IMR-90 (cell line): Measurements from ENCODE around the gene ARGLU1. TPM values are rescaled to one million over a fixed set of nuclear protein-coding genes. Genes with fewer than 3 reads are reported as not detected.

Experiments
- ATAC-seq: fragments of 200-7000 bp; cut with Tn5 transposase; 2 replicates; pipeline ENCODE4 v1.9.1; 2020; ENCODE audit warnings: low read depth, mild to moderate bottlenecking, moderate library complexity
- BruUV-seq: library from RNA; stranded (reverse); fragments of 400-500 nt; replicated peaks from 2 replicates; lab custom pipeline; 2021; lab: Mats Ljungman, UMichigan
- CTCF ChIA-PET: fragments of 300-600 bp; formaldehyde crosslinking; extraction: SDS; loops from one replicate; lab custom pipeline; 2021; ENCODE audit warnings: antibody characterized with exemption; lab: Yijun Ruan, JAX
- POLR2A ChIA-PET: fragments of 300-600 bp; sonication (Branson Sonifier 250); formaldehyde crosslinking; loops from one replicate; lab custom pipeline; 2022; ENCODE audit warnings: antibody characterized with exemption; ENCODE audit not compliant: unreplicated experiment; lab: Charles Lee
- DNase-seq: peaks from one replicate; pipeline ENCODE4 v3.0.0; 2013
- H2AFZ ChIP-seq: replicated peaks from 2 replicates; pipeline ENCODE3; 2013; ENCODE audit warnings: low read length, mild to moderate bottlenecking; ENCODE audit not compliant: poor library complexity
- H2AK5ac ChIP-seq: 2 replicates; pipeline ENCODE4 v1.6.1; 2013; ENCODE audit warnings: low read depth, low read length, inconsistent platforms
- H2AK9ac ChIP-seq: replicated peaks from 2 replicates; pipeline ENCODE3; 2013; ENCODE audit warnings: mild to moderate bottlenecking, low read depth, low read length, moderate library complexity; ENCODE audit not compliant: poor library complexity
- H2BK120ac ChIP-seq: 2 replicates; pipeline ENCODE4 v1.6.1; 2013; ENCODE audit warnings: low read depth, low read length, inconsistent platforms
- H2BK15ac ChIP-seq: 3 replicates; pipeline ENCODE4 v1.6.1; 2013; ENCODE audit warnings: low read depth, low read length, inconsistent platforms
- H2BK20ac ChIP-seq: 2 replicates; pipeline ENCODE4 v1.6.1; 2013; ENCODE audit warnings: low read depth, mild to moderate bottlenecking, inconsistent platforms, low read length, moderate library complexity
- H2BK5ac ChIP-seq: 2 replicates; pipeline ENCODE4 v1.6.1; 2013; ENCODE audit warnings: mild to moderate bottlenecking, low read depth, low read length, inconsistent platforms; ENCODE audit not compliant: poor library complexity, severe bottlenecking
- H3K14ac ChIP-seq: replicated peaks from 2 replicates; pipeline ENCODE4 v1.6.1; 2013; ENCODE audit warnings: low read depth, low read length, inconsistent platforms
- H3K18ac ChIP-seq: 2 replicates; pipeline ENCODE4 v1.6.1; 2013; ENCODE audit warnings: low read depth, low read length, control low read depth
- H3K23ac ChIP-seq: 2 replicates; pipeline ENCODE4 v1.6.1; 2013; ENCODE audit warnings: low read depth, low read length, inconsistent platforms
- H3K27ac ChIP-seq: 2 replicates; pipeline ENCODE4 v1.5.1; 2013; ENCODE audit warnings: mild to moderate bottlenecking, control low read depth, low read length; ENCODE audit not compliant: insufficient read depth
- H3K27me3 ChIP-seq: 2 replicates; pipeline ENCODE4 v1.6.1; 2013; ENCODE audit warnings: low read length; ENCODE audit not compliant: control insufficient read depth, insufficient read depth
- H3K36me3 ChIP-seq: 2 replicates; pipeline ENCODE4 v1.6.1; 2013; ENCODE audit warnings: low read length, mixed read lengths; ENCODE audit not compliant: control insufficient read depth, insufficient read depth
- H3K4ac ChIP-seq: 2 replicates; pipeline ENCODE4 v1.6.1; 2013; ENCODE audit warnings: low read depth, low read length, inconsistent platforms
- H3K4me1 ChIP-seq: 2 replicates; pipeline ENCODE4 v1.6.1; 2013; ENCODE audit warnings: low read length, mixed read lengths; ENCODE audit not compliant: control insufficient read depth, insufficient read depth
- H3K4me2 ChIP-seq: 2 replicates; pipeline ENCODE4 v1.6.1; 2013; ENCODE audit warnings: low read depth, mild to moderate bottlenecking, control low read depth, low read length, moderate library complexity
- H3K4me3 ChIP-seq: 2 replicates; pipeline ENCODE4 v1.5.1; 2013; ENCODE audit warnings: low read depth, mild to moderate bottlenecking, control low read depth, low read length, moderate library complexity; ENCODE audit not compliant: insufficient read depth
- H3K56ac ChIP-seq: 2 replicates; pipeline ENCODE4 v1.6.1; 2013; ENCODE audit warnings: low read length, inconsistent platforms; ENCODE audit not compliant: insufficient read depth; ENCODE audit errors: extremely low read depth
- H3K79me1 ChIP-seq, 2 experiments: 2 replicates each; pipeline ENCODE4 v1.6.1; 2013; ENCODE audit warnings: low read length in 2 of 2, inconsistent platforms in 1 of 2, low read depth in 1 of 2
- H3K9ac ChIP-seq: 2 replicates; pipeline ENCODE4 v1.6.1; 2013; ENCODE audit warnings: low read depth, low read length, control low read depth
- H3K9me1 ChIP-seq: 2 replicates; pipeline ENCODE4 v1.6.1; 2013; ENCODE audit warnings: low read length, inconsistent platforms; ENCODE audit not compliant: insufficient read depth
- H3K9me3 ChIP-seq: 2 replicates; pipeline ENCODE4 v1.6.1; 2013; ENCODE audit warnings: low read length; ENCODE audit not compliant: control insufficient read depth, insufficient read depth
- H4K20me1 ChIP-seq: 2 replicates; pipeline ENCODE4 v1.6.1; 2013; ENCODE audit warnings: low read length, inconsistent platforms; ENCODE audit not compliant: insufficient read depth
- H4K5ac ChIP-seq: 2 replicates; pipeline ENCODE4 v1.6.1; 2013; ENCODE audit warnings: mild to moderate bottlenecking, low read depth, low read length, control low read depth
- H4K8ac ChIP-seq, 2 experiments: 2 replicates each; pipeline ENCODE4 v1.6.1; 2013; ENCODE audit warnings: low read depth in 2 of 2, low read length in 2 of 2, control low read depth in 1 of 2, inconsistent platforms in 1 of 2
- H4K91ac ChIP-seq: 2 replicates; pipeline ENCODE4 v1.6.1; 2013; ENCODE audit warnings: low read depth, low read length, inconsistent platforms; ENCODE audit not compliant: insufficient read depth
- MAZ ChIP-seq: IDR thresholded peaks from 2 replicates; pipeline ENCODE4 v1.6.1; 2012; ENCODE audit warnings: low read depth, mild to moderate bottlenecking, low read length, improper control_type of control experiment, moderate library complexity, borderline replicate concordance
- WGBS, 2 experiments: methylation state at CpG; one replicate each; pipeline versions ENCODE4 v1.1.5 to v1.1.7; 2013; ENCODE audit warnings: missing lambda C conversion rate in 2 of 2; ENCODE audit not compliant: insufficient read length in 1 of 2; ENCODE audit errors: extremely low coverage in 2 of 2; 5-methylcytosine and 5-hydroxymethylcytosine counted together
- dilution Hi-C: fragments of 300-500 bp; cut with HindIII; formaldehyde crosslinking; loops from one replicate; pipeline ENCODE4 v1.14.3; 2018; ENCODE audit warnings: low sequenced_read_pairs; ENCODE audit not compliant: unreplicated experiment
- in situ Hi-C: fragments of 300-500 bp; cut with MboI; formaldehyde crosslinking; loops from 3 replicates; pipeline ENCODE4 v1.14.3; 2019; ENCODE audit warnings: low sequenced_read_pairs, inconsistent platforms, mixed read lengths
- intact Hi-C: fragments of 100-400 bp; cut with micrococcal nuclease; formaldehyde crosslinking; loops from 2 replicates; pipeline ENCODE4 v1.10.0; 2022
- polyA plus RNA-seq, 3 experiments: library from polyadenylated mRNA; depleted of rRNA; stranded (reverse); fragments of >200 nt; gene quantifications; 2 replicates each; pipeline ENCODE4 v1.2.3, GENCODE V29; 2012; ENCODE audit warnings: low replicate concordance in 1 of 3
- total RNA-seq: library from RNA; depleted of rRNA; stranded (reverse); fragments of >200 nt; gene quantifications from 2 replicates; pipeline ENCODE4 v1.2.3, GENCODE V29; 2012

Gene ARGLU1
- total and polyA plus RNA-seq, 2 of the 4 experiments (the other 2 are of a cell fraction) = 11.1 to 51.4 TPM

- no peaks in the 10 kb centered on the region for H3K9me3 ChIP-seq
- H3K4me1 ChIP-seq = peaks cover 6% of the 10 kb centered on the region
- intact Hi-C loops = no loop called here
- DNase-seq (no peak), ATAC-seq (no peak)
- in situ Hi-C loops = loop anchor here (10.0 kb wide), 1 partner anchor 573 kb away; no protein-coding TSS in a partner anchor
- H3K27ac ChIP-seq = no peak overlapping the region
- H3K18ac ChIP-seq = no peak overlapping the region
- no peak overlapping the region for H2AFZ ChIP-seq
- H4K5ac ChIP-seq = no peak overlapping the region
- no peak overlapping the region for H3K56ac ChIP-seq
- ChIA-PET CTCF (no interaction called here), POLR2A (interaction anchor here (0.8 kb wide), 1 partner anchor 16 kb away, joined by 4 read pairs; no protein-coding TSS in a partner anchor)
- H3K4me2 ChIP-seq = no peak overlapping the region
- dilution Hi-C loops = no loop called here
- H4K8ac ChIP-seq = no peak overlapping the region
- no peak overlapping the region for H3K9ac ChIP-seq
- no peak overlapping the region for H2BK20ac ChIP-seq
- no TSS peak for BruUV-seq
- no peak overlapping the region for H3K14ac ChIP-seq
- no peak overlapping the region for H2BK5ac ChIP-seq
- H3K27me3 ChIP-seq = no peaks in the 10 kb centered on the region
- peaks cover 40% of the 10 kb centered on the region for H4K20me1 ChIP-seq
- H3K9me1 ChIP-seq = peaks cover 9% of the 10 kb centered on the region
- no peak overlapping the region for H4K91ac ChIP-seq
- peaks cover 23% of the 10 kb centered on the region for H3K36me3 ChIP-seq
- H3K4ac ChIP-seq = no peak overlapping the region
- no peak overlapping the region for H3K23ac ChIP-seq
- no peak overlapping the region for H3K4me3 ChIP-seq
- H2BK120ac ChIP-seq = no peak overlapping the region
- H3K79me1 ChIP-seq = peaks cover 15 to 48% of the 10 kb centered on the region in 2 experiments
- H2AK9ac ChIP-seq = no peak overlapping the region
- TF ChIP-seq MAZ = no peak
- H2BK15ac ChIP-seq = no peak overlapping the region
- H2AK5ac ChIP-seq = no peak overlapping the region
- 60% methylated on average over 1 of the region's 1 CpG; no CpG with 5 or more reads in 1 of the 2 experiments for WGBS, 2 experiments
Observed at GRCh38 chr13:106551350-106551749, 16.6 kb downstream of the ARGLU1 start.
